Endothelial cell of umbilical vein (primary cell): ENCODE measurements around the gene DNAH6. TPM values are rescaled to one million over a fixed set of nuclear protein-coding genes. Genes with fewer than 3 reads are reported as not detected.

Experiments
- BruUV-seq: library from RNA; stranded (reverse); fragments of 400-500 nt; replicated peaks from 2 replicates; lab custom pipeline; 2021; lab: Mats Ljungman, UMichigan
- CTCF ChIA-PET: fragments of 300-600, 350-600 bp; sonication (Branson Sonifier 250); formaldehyde crosslinking; loops from one replicate; lab custom pipeline; 2021; ENCODE audit warnings: antibody characterized with exemption, inconsistent platforms; lab: Charles Lee
- POLR2A ChIA-PET: fragments of 300-600, 350-600 bp; sonication (Branson Sonifier 250); formaldehyde crosslinking; loops from one replicate; lab custom pipeline; 2021; ENCODE audit warnings: antibody characterized with exemption, inconsistent platforms; lab: Charles Lee
- DNase-seq: peaks from one replicate; pipeline ENCODE4 v3.0.0-alpha.2; 2011; ENCODE audit warnings: low read depth, low spot score
- FAIRE-seq: peaks from 2 replicates; lab custom pipeline; 2011; peaks lifted over from hg19 to GRCh38; lab: Jason Lieb, UNC
- H2AFZ ChIP-seq: 2 replicates; pipeline ENCODE4 v1.6.0; 2012; ENCODE audit warnings: low read depth, low read length, control low read depth, inconsistent platforms
- H3K27ac ChIP-seq: 2 replicates; pipeline ENCODE4 v1.5.1; 2011; ENCODE audit warnings: low read depth, mild to moderate bottlenecking, control low read depth, low read length, moderate library complexity; ENCODE audit not compliant: insufficient read depth
- H3K27me3 ChIP-seq, 2 experiments: 2 replicates each; pipeline versions ENCODE4 v1.6.0 to v1.6.1; 2011; ENCODE audit warnings: low read length in 2 of 2, mixed read lengths in 1 of 2; ENCODE audit not compliant: control insufficient read depth in 2 of 2, insufficient read depth in 2 of 2
- H3K36me3 ChIP-seq, 2 experiments: 2 replicates in 1 of 2; 3 replicates in 1 of 2; pipeline ENCODE4 v1.5.1; 2011; ENCODE audit warnings: low read length in 2 of 2, mild to moderate bottlenecking in 1 of 2, moderate library complexity in 1 of 2; ENCODE audit not compliant: control insufficient read depth in 2 of 2, insufficient read depth in 2 of 2; ENCODE audit errors: extremely low read depth in 1 of 2
- H3K4me1 ChIP-seq: 3 replicates; pipeline ENCODE4 v1.5.1; 2011; ENCODE audit warnings: mild to moderate bottlenecking, low read length; ENCODE audit not compliant: control insufficient read depth, insufficient read depth; ENCODE audit errors: extremely low read depth
- H3K4me2 ChIP-seq: 2 replicates; pipeline ENCODE4 v1.6.1; 2011; ENCODE audit warnings: low read length, control low read depth, mixed read lengths; ENCODE audit not compliant: insufficient read depth
- H3K4me3 ChIP-seq, 3 experiments: fragments of 200-600 bp in 1 of 3; sonication (generic), shearing (Covaris generic) in 1 of 3; replicated peaks in 1 of 3; 2 replicates each; pipeline ENCODE4 v1.5.1; 2011 to 2016; ENCODE audit warnings: control low read depth in 3 of 3, low read length in 3 of 3, mild to moderate bottlenecking in 2 of 3, inconsistent platforms in 1 of 3, low read depth in 1 of 3, moderate library complexity in 1 of 3; ENCODE audit not compliant: insufficient read depth in 1 of 3
- H3K79me2 ChIP-seq: 2 replicates; pipeline ENCODE4 v1.6.0; 2012; ENCODE audit warnings: low read length, inconsistent platforms; ENCODE audit not compliant: control insufficient read depth, insufficient read depth
- H3K9ac ChIP-seq: replicated peaks from 2 replicates; pipeline ENCODE3; 2011; ENCODE audit warnings: low read length, control low read depth; ENCODE audit not compliant: insufficient read depth; ENCODE audit errors: extremely low read depth
- H3K9me1 ChIP-seq: replicated peaks from 3 replicates; pipeline ENCODE4 v1.6.0; 2011; ENCODE audit warnings: mild to moderate bottlenecking, low read length; ENCODE audit not compliant: control insufficient read depth, insufficient read depth; ENCODE audit errors: extremely low read depth
- H3K9me3 ChIP-seq: replicated peaks from 2 replicates; pipeline ENCODE4 v1.5.1; 2012; ENCODE audit warnings: low read length, inconsistent platforms; ENCODE audit not compliant: control insufficient read depth, insufficient read depth
- H4K20me1 ChIP-seq: replicated peaks from 2 replicates; pipeline ENCODE3; 2011; ENCODE audit warnings: mild to moderate bottlenecking, low read length; ENCODE audit not compliant: control insufficient read depth, insufficient read depth; ENCODE audit errors: extremely low read depth
- EZH2 ChIP-seq: IDR thresholded peaks from 2 replicates; pipeline ENCODE4 v1.6.1; 2012; ENCODE audit warnings: borderline replicate concordance, low read depth, mild to moderate bottlenecking, moderate library complexity, low read length, inconsistent platforms; ENCODE audit not compliant: severe bottlenecking
- FOS ChIP-seq: IDR thresholded peaks from 2 replicates; pipeline ENCODE4 v1.6.1; 2011; ENCODE audit warnings: mild to moderate bottlenecking, low read length, moderate library complexity, borderline replicate concordance; ENCODE audit not compliant: insufficient read depth
- GATA2 ChIP-seq: IDR thresholded peaks from 2 replicates; pipeline ENCODE4 v1.7.0; 2011; ENCODE audit warnings: low read depth, mild to moderate bottlenecking, moderate library complexity, mixed read lengths, low read length; ENCODE audit not compliant: insufficient read length, insufficient read depth
- JUN ChIP-seq: IDR thresholded peaks from 2 replicates; pipeline ENCODE4 v1.6.1; 2011; ENCODE audit warnings: borderline replicate concordance, low read depth; ENCODE audit not compliant: insufficient read length, insufficient read depth
- MAX ChIP-seq: IDR thresholded peaks from 2 replicates; pipeline ENCODE4 v1.6.1; 2011; ENCODE audit not compliant: insufficient read depth, insufficient read length
- MYC ChIP-seq: IDR thresholded peaks from one replicate; pipeline ENCODE4 v1.6.1; 2011; ENCODE audit warnings: mild to moderate bottlenecking, low read depth, low read length
- POLR2A ChIP-seq: IDR thresholded peaks from 2 replicates; pipeline ENCODE4 v1.6.1; 2012; ENCODE audit warnings: low read depth, mild to moderate bottlenecking, control low read depth, low read length
- POLR2AphosphoS5 ChIP-seq: IDR thresholded peaks from 2 replicates; pipeline ENCODE4 v1.6.1; 2012; ENCODE audit warnings: low read depth, mild to moderate bottlenecking, control low read depth, low read length, moderate library complexity; ENCODE audit not compliant: insufficient read depth
- dilution Hi-C: fragments of 300-500 bp; cut with MboI; formaldehyde crosslinking; loops from one replicate; pipeline ENCODE4 v1.15.0; 2019; ENCODE audit warnings: low sequenced_read_pairs; ENCODE audit not compliant: extremely low pct_ligation_motif_present
- intact Hi-C: fragments of 100-400 bp; cut with micrococcal nuclease; formaldehyde crosslinking; loops from one replicate; pipeline ENCODE4 v1.10.0; 2022
- polyA plus RNA-seq, 4 experiments: library from polyadenylated mRNA; depleted of rRNA in 3 of 4; stranded (reverse) in 3 of 4; unstranded in 1 of 4; fragments of >200 nt; gene quantifications; 2 replicates each; pipeline versions ENCODE4 v1.2.1 to v1.2.3, GENCODE V29; 2011 to 2012; ENCODE audit warnings: missing spikeins in 1 of 4
- total RNA-seq: library from RNA; stranded (reverse); gene quantifications from 2 replicates; pipeline ENCODE4 v1.2.3, GENCODE V29; 2021
- TF ChIP-seq, protein P1 (sequence below), 2 donors: IDR thresholded peaks; 1 replicate in 1 of 2; 2 replicates in 1 of 2; pipeline ENCODE4 v1.5.1; 2011; ENCODE audit warnings: low read length in 2 of 2, mild to moderate bottlenecking in 2 of 2, moderate library complexity in 2 of 2, control low read depth in 1 of 2, inconsistent platforms in 1 of 2, low read depth in 1 of 2; ENCODE audit not compliant: insufficient read depth in 1 of 2; ENCODE audit errors: extremely low read depth in 1 of 2

The DNAH6 gene
- total and polyA plus RNA-seq, 2 donors (not counting 3 experiments of a cell fraction or from before 2014, with no cell fraction given) = 0.24 TPM; not detected in 1

GRCh38 chr2:84487298-84487996 is 28.9 kb upstream of the DNAH6 start:
- DNase-seq (no peak), FAIRE-seq (no peak)
- intact Hi-C loops (no loop called here), dilution Hi-C loops (no loop called here)
- TF ChIP-seq EZH2 (no peak), MAX (no peak), JUN (no peak), POLR2A (no peak), GATA2 (no peak), POLR2AphosphoS5 (no peak), FOS (no peak), MYC (no peak)
- TF ChIP-seq, protein P1, sequence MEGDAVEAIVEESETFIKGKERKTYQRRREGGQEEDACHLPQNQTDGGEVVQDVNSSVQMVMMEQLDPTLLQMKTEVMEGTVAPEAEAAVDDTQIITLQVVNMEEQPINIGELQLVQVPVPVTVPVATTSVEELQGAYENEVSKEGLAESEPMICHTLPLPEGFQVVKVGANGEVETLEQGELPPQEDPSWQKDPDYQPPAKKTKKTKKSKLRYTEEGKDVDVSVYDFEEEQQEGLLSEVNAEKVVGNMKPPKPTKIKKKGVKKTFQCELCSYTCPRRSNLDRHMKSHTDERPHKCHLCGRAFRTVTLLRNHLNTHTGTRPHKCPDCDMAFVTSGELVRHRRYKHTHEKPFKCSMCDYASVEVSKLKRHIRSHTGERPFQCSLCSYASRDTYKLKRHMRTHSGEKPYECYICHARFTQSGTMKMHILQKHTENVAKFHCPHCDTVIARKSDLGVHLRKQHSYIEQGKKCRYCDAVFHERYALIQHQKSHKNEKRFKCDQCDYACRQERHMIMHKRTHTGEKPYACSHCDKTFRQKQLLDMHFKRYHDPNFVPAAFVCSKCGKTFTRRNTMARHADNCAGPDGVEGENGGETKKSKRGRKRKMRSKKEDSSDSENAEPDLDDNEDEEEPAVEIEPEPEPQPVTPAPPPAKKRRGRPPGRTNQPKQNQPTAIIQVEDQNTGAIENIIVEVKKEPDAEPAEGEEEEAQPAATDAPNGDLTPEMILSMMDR (IDR thresholded peaks at IDR 0.05; ENCODE audit: extremely low read depth in 1 of 2, insufficient read depth in 1 of 2, low read depth in 1 of 2, low read length in 2 of 2) = no peak
- BruUV-seq = no TSS peak
- H3K4me2 ChIP-seq = no peak overlapping the region
- no peaks in the 10 kb centered on the region for H3K4me1 ChIP-seq
- no peaks in the 10 kb centered on the region for H3K9me3 ChIP-seq
- no peak overlapping the region for H3K4me3 ChIP-seq
- H3K79me2 ChIP-seq = no peaks in the 10 kb centered on the region
- CTCF ChIA-PET = no interaction called here
- POLR2A ChIA-PET = no interaction called here
- no peak overlapping the region for H2AFZ ChIP-seq
- H3K36me3 ChIP-seq = no peaks in the 10 kb centered on the region
- H3K9me1 ChIP-seq = no peaks in the 10 kb centered on the region
- no peak overlapping the region for H3K9ac ChIP-seq
- no peaks in the 10 kb centered on the region for H4K20me1 ChIP-seq
- H3K27me3 ChIP-seq = peaks cover 0 to 3% of the 10 kb centered on the region in 2 experiments
- no peak overlapping the region for H3K27ac ChIP-seq
